Nephron (organoid): ENCODE measurements around the gene PLD5.
"Not testable (repeated sequence)": the region's sequence is repeated elsewhere in the genome, so short reads cannot be mapped to it uniquely, and the experiment has no call there.

Source experiments
- H3K27ac Mint-ChIP-seq, 3 experiments: 2 replicates each; pipeline ENCODE4 v1.8.0; 2020; ENCODE audit warnings: mixed read lengths in 3 of 3, mild to moderate bottlenecking in 2 of 3, moderate library complexity in 1 of 3
- H3K27me3 Mint-ChIP-seq: 2 replicates; pipeline ENCODE4 v1.8.0; 2021; ENCODE audit warnings: low read depth, mild to moderate bottlenecking, moderate library complexity, mixed read lengths
- H3K36me3 Mint-ChIP-seq: 2 replicates; pipeline ENCODE4 v1.8.0; 2020; ENCODE audit warnings: low read depth, mixed read lengths
- H3K4me1 Mint-ChIP-seq: 2 replicates; pipeline ENCODE4 v1.8.0; 2020; ENCODE audit warnings: mixed read lengths
- H3K4me3 Mint-ChIP-seq, 3 experiments: 2 replicates each; pipeline ENCODE4 v1.8.0; 2020; ENCODE audit warnings: mild to moderate bottlenecking in 3 of 3, mixed read lengths in 3 of 3, moderate library complexity in 2 of 3
- H3K9me3 Mint-ChIP-seq: 2 replicates; pipeline ENCODE4 v1.8.0; 2020; ENCODE audit warnings: mixed read lengths
- TF ChIP-seq, protein P1 (sequence below), 3 experiments: fragments of 200-600 bp; sonication (generic); IDR thresholded peaks; one replicate each; pipeline ENCODE4 v1.5.0; 2021; ENCODE audit warnings: antibody characterized with exemption in 3 of 3; ENCODE audit not compliant: unreplicated experiment in 3 of 3

The PLD5 gene

DNA sequence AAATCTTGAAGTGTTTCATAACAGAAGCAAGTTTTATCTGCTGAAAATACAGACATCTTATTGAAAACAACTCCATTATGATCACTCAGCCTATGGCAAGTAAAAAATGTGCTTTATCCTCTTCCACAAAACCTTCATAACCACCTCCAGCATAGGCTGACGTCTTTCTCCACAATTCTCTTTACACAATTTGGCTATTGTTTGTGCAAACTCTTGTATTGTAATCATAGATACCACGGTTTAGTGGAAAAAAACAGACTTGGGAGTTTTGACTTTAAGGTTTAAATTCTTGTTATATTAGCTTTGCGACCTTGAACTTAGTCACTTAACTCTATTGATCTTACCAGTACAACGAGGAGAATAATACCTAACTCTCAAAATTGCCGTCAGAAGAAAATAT is 126.1 kb downstream of the PLD5 start:
- Mint-ChIP-seq H3K9me3 (no peaks in the 10 kb centered on the region), H3K27ac (no peak overlapping the region), H3K27me3 (peaks cover 5% of the 10 kb centered on the region), H3K36me3 (no peaks in the 10 kb centered on the region), H3K4me3 (no peak overlapping the region), H3K4me1 (no peaks in the 10 kb centered on the region)
- TF ChIP-seq, protein P1, sequence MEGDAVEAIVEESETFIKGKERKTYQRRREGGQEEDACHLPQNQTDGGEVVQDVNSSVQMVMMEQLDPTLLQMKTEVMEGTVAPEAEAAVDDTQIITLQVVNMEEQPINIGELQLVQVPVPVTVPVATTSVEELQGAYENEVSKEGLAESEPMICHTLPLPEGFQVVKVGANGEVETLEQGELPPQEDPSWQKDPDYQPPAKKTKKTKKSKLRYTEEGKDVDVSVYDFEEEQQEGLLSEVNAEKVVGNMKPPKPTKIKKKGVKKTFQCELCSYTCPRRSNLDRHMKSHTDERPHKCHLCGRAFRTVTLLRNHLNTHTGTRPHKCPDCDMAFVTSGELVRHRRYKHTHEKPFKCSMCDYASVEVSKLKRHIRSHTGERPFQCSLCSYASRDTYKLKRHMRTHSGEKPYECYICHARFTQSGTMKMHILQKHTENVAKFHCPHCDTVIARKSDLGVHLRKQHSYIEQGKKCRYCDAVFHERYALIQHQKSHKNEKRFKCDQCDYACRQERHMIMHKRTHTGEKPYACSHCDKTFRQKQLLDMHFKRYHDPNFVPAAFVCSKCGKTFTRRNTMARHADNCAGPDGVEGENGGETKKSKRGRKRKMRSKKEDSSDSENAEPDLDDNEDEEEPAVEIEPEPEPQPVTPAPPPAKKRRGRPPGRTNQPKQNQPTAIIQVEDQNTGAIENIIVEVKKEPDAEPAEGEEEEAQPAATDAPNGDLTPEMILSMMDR (IDR thresholded peaks at IDR 0.05; ENCODE audit: unreplicated experiment in 3 of 3), result no peak

DNA sequence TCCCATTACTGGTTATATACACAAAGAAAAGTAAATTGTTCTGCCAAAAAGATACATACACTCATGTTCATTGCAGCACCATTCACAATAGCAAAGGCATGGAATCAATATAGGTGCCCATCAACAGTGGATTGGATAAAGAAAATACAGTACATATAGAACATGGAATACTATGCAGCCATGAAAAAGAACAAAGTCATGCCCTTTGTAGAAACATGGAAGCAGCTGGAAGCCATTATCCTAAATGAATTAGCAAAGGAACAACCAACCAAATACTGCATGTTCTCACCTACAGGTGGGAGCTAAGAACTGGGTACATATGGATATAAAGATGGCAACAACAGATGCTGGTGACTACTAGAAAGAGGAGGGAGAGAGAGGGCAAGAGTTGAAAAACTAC is 132.6 kb downstream of the PLD5 start:
- Mint-ChIP-seq H3K36me3 (peaks cover 3% of the 10 kb centered on the region), H3K4me1 (no peaks in the 10 kb centered on the region)

DNA sequence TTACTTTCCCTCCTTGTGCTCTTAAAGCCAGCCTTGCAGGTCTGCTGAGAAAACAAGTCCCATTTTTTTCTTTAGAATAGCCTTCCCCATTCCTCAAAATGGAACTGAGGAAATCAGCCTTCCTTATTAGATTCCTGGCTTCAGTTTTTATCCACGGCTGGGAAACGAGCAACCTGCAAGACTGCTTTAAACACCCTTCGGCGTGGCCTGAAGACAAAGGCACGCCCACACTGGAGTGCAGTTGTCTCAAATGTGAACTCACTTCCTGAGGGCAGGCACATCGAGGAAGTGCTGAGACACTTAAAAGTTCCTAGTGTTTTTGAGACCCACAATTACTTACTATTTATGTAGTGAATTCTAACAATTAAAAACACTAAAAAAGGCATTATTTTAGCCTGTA is 148.4 kb downstream of the PLD5 start:
- H3K27me3 Mint-ChIP-seq, H3K27ac Mint-ChIP-seq, H3K4me3 Mint-ChIP-seq, H3K4me1 Mint-ChIP-seq, H3K36me3 Mint-ChIP-seq: not testable (repeated sequence)
- H3K9me3 Mint-ChIP-seq, result peaks cover 16% of the 10 kb centered on the region

More for the DNA sequence above, 132.6 kb downstream of the PLD5 start:
- TF ChIP-seq, protein P1 (IDR thresholded peaks at IDR 0.05; ENCODE audit: unreplicated experiment in 3 of 3), result no peak
- no peak overlapping the region for H3K27ac Mint-ChIP-seq
- H3K4me3 Mint-ChIP-seq, result no peak overlapping the region
- H3K27me3 Mint-ChIP-seq, result peaks cover 3% of the 10 kb centered on the region
- H3K9me3 Mint-ChIP-seq, result no peaks in the 10 kb centered on the region

DNA sequence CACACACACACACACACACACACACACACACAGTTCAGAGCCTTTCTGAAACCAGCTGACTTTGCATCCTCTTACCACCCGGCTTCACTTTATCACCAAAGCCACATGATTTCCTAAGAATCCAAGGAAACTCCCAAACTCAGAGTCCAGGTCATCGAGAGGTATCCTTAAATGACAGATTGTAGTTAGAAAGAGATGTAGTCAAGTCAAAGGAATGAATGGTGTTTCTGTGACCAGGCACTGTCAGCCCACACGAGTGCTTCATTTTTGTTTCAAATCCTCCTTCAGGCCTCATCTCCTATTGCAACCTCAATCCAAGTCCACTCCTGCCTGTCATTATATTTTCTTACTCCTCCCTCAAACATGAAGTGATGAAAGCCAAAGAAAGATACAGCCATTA is 174.1 kb downstream of the PLD5 start:
- not testable (repeated sequence) for H3K36me3 Mint-ChIP-seq, H3K9me3 Mint-ChIP-seq, H3K27me3 Mint-ChIP-seq, H3K4me1 Mint-ChIP-seq, H3K4me3 Mint-ChIP-seq
- peak overlapping the region; percentile 44 to 59 (median 51) for H3K27ac Mint-ChIP-seq

DNA sequence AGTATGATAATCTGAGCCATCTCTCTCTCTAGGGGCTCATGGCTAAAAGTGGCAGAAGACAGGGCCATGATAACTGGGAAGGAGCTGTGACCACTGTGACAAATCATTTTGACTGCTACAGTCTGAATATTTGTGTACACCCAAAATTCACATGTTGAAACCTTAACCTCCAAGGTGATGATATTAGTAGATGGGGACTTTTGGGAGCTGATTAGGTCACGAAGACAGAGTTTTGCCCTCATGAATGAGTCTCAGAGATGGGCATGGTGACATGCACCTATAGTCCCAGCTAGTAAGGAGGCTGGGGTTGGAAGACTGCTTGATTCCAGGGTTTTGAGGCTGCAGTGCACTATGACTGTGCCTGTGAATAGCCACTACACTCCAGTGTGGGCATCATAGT is 174.9 kb downstream of the PLD5 start:
- Mint-ChIP-seq H3K9me3 (peaks cover 2% of the 10 kb centered on the region), H3K36me3 (no peaks in the 10 kb centered on the region), H3K4me1 (peaks cover 6% of the 10 kb centered on the region), H3K27ac (no peak overlapping the region), H3K4me3 (no peak overlapping the region), H3K27me3 (no peaks in the 10 kb centered on the region)
- TF ChIP-seq, protein P1 (IDR thresholded peaks at IDR 0.05; ENCODE audit: unreplicated experiment in 3 of 3), result no peak

DNA sequence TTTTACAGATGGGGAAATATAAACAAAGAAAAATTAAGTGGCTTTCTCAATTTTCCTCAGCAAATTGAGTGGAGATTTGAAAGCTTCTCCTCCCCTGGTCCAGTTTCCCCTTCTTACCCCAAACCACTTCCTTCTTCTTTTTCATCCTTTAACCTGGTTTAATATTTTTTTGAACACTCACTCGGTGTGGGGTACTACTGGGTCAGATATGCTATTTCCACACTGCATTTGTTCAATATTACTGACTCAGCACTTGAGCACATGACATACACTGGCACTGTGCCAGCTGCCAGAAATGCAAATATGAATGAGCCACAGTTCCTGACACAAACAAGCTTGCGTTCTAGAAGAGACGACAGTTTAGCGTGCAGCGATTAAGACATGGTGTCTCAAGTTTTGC is 193.6 kb downstream of the PLD5 start:
- not testable (repeated sequence) for H3K4me3 Mint-ChIP-seq, H3K27me3 Mint-ChIP-seq, H3K4me1 Mint-ChIP-seq, H3K36me3 Mint-ChIP-seq, H3K9me3 Mint-ChIP-seq
- H3K27ac Mint-ChIP-seq, result peak overlapping the region in 1 of 3 experiments; percentile 39

DNA sequence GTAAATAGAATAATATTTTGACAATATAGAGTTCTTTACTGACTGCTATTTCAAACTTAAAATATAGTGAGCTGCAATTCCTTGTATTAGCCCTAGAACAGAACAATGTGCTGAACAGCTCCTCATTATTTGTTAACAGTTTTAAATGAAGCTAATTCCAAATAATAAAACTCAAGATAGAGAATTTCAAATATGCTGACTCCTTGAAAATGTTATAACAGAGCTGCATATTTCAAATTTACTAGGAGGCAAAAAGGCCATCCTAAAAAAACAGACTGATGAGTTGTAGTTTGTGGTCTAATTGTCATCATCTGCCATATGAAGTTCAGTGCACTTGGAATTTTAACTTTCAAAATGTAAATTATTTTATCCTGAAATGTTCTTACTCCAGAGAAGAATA is 197.1 kb downstream of the PLD5 start:
- not testable (repeated sequence) for H3K36me3 Mint-ChIP-seq, H3K4me3 Mint-ChIP-seq, H3K9me3 Mint-ChIP-seq
- Mint-ChIP-seq H3K27me3 (peaks cover 12% of the 10 kb centered on the region), H3K27ac (peak overlapping the region in 1 of 3 experiments; percentile 65), H3K4me1 (peaks cover 23% of the 10 kb centered on the region)

DNA sequence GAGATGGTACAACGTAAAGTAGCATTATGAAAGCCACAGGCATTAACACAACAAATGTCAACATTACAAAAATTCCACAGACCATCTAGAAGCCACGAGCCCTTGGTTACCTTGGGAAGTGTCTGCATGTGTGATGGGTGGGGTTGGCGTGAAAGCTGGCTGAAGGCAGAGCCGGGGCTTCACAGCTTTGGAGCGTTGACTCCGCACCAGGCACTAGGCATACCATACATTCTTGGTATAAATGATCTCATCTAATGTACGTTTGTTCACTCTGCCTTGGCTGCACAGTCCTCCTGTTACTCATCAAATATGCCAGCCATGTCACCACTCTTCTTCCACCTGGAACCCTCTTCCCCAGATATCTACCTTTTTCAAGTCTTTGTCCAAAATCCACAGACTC is 202.5 kb downstream of the PLD5 start:
- H3K4me1 Mint-ChIP-seq, result peaks cover 18% of the 10 kb centered on the region
- not testable (repeated sequence) for H3K4me3 Mint-ChIP-seq, H3K9me3 Mint-ChIP-seq, H3K36me3 Mint-ChIP-seq, H3K27ac Mint-ChIP-seq
- H3K27me3 Mint-ChIP-seq, result peaks cover 21% of the 10 kb centered on the region

DNA sequence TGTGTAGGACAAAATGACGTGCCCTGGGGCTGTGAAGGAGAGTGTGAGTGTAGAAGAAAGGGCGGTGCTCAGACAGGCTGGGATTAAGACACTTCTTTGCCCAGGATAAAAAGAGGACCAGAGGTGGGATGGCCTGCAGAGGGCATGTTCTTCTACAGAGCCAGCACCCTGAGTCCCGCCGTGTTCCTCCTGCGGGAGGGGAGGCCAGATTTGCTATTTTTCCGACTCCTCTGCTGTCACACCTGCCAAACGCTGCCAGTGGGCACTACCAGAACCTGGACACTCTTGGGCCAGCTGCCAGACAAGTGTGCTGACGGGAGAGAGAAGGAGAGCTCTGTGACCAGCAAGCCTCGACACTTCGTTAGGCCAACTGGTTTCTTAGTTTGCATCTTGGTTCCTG is 206.4 kb downstream of the PLD5 start:
- no peak overlapping the region for H3K27ac Mint-ChIP-seq
- H3K4me1 Mint-ChIP-seq, result peaks cover 1% of the 10 kb centered on the region
- H3K27me3 Mint-ChIP-seq, result peaks cover 11% of the 10 kb centered on the region
- TF ChIP-seq, protein P1 (IDR thresholded peaks at IDR 0.05; ENCODE audit: unreplicated experiment in 3 of 3), result no peak
- H3K4me3 Mint-ChIP-seq, result no peak overlapping the region
- H3K9me3 Mint-ChIP-seq, result peaks cover 7% of the 10 kb centered on the region
- peaks cover 6% of the 10 kb centered on the region for H3K36me3 Mint-ChIP-seq

DNA sequence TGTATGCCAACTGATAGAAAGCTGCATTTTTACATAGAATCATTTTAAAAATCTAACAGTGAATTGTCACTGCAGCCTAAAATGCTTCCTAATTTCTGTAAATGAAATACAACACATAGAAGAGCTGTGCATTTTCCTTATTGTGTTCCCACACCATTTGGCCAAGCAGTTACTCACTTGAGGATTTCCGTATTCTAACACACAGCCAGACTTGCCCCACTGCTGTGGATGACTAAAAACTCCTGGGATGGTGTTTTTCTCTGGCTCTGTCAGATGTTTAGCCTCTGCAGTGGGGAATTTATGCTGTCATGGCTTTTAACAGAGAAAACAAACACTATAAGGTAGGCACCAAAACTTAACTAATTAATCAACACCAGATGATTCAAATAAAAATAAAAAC is 209.6 kb downstream of the PLD5 start:
- H3K4me3 Mint-ChIP-seq, H3K36me3 Mint-ChIP-seq, H3K4me1 Mint-ChIP-seq, H3K27ac Mint-ChIP-seq, H3K27me3 Mint-ChIP-seq: not testable (repeated sequence)
- peaks cover 10% of the 10 kb centered on the region for H3K9me3 Mint-ChIP-seq

DNA sequence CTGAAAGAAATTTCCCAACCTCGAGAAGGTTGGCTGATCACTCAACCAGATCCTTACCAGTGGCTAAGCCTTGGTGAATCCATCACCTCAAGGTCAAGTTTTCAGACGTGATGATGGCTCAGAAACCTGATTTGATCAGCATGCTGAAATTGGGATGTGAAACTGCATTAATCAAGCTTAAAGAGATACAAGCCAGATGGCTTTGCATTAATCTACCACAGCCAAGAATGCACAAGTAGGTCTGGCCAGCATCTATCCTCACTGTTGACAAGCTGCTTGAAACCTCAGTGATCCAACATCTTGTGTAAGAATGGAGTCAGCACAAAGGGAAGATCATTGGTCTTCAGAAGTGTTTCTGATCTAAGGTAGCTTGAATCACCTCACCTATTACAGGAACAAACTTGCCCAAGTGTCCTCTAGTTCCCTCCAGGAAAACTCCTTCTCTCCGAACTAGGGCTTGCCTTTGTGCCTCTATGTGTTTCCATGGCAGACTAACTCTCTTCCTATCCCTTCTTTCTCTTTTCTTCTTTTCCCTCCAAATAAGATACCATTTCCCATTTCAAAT is 210.3 kb downstream of the PLD5 start:
- H3K4me1 Mint-ChIP-seq, H3K27me3 Mint-ChIP-seq, H3K4me3 Mint-ChIP-seq, H3K36me3 Mint-ChIP-seq, H3K27ac Mint-ChIP-seq: not testable (repeated sequence)
- peaks cover 10% of the 10 kb centered on the region for H3K9me3 Mint-ChIP-seq
